ENCODE data around the gene CDH4. TPM values are rescaled to one million over a fixed set of nuclear protein-coding genes. Genes with fewer than 3 reads are reported as not detected.

Gene CDH4
- total RNA-seq, 2 donors from 2014 or later, result not detected

- DNase-seq (ENCODE audit: low spot score) (no peak), ATAC-seq (no peak)
- H3K9me3 Mint-ChIP-seq, result no peaks in the 10 kb centered on the region
- no peaks in the 10 kb centered on the region for H3K36me3 Mint-ChIP-seq
- H3K4me3 Mint-ChIP-seq, result no peak overlapping the region
- H3K4me1 Mint-ChIP-seq (ENCODE audit: low read depth in 2 of 2), result no peaks in the 10 kb centered on the region
- peaks cover 0 to 13% of the 10 kb centered on the region in 2 donors for H3K27me3 Mint-ChIP-seq
- no peak overlapping the region for H3K27ac Mint-ChIP-seq
Measured at GRCh38 chr20:61500791-61501321, 248.8 kb downstream of the CDH4 start.

- Mint-ChIP-seq H3K27ac (no peak overlapping the region), H3K36me3 (no peaks in the 10 kb centered on the region), H3K4me3 (no peak overlapping the region), H3K9me3 (no peaks in the 10 kb centered on the region), H3K4me1 (ENCODE audit: low read depth in 2 of 2) (no peaks in the 10 kb centered on the region), H3K27me3 (peaks cover 2 to 10% of the 10 kb centered on the region in 2 donors)
- ATAC-seq (no peak), DNase-seq (ENCODE audit: low spot score) (no peak)
Measured at GRCh38 chr20:61502433-61502832, 250.4 kb downstream of the CDH4 start.

- no peaks in the 10 kb centered on the region for H3K36me3 Mint-ChIP-seq
- H3K27ac Mint-ChIP-seq, result no peak overlapping the region
- no peaks in the 10 kb centered on the region for H3K4me1 Mint-ChIP-seq (ENCODE audit: low read depth in 2 of 2)
- peaks cover 2 to 9% of the 10 kb centered on the region in 2 donors for H3K27me3 Mint-ChIP-seq
- no peaks in the 10 kb centered on the region for H3K9me3 Mint-ChIP-seq
- H3K4me3 Mint-ChIP-seq, result no peak overlapping the region
- no peak for ATAC-seq
- DNase-seq (ENCODE audit: low spot score), result no peak
Measured at GRCh38 chr20:61503106-61503505, 251.0 kb downstream of the CDH4 start.

- Mint-ChIP-seq H3K27ac (no peak overlapping the region), H3K27me3 (peaks cover 2 to 9% of the 10 kb centered on the region in 2 donors), H3K4me1 (ENCODE audit: low read depth in 2 of 2) (no peaks in the 10 kb centered on the region), H3K9me3 (no peaks in the 10 kb centered on the region), H3K36me3 (no peaks in the 10 kb centered on the region), H3K4me3 (no peak overlapping the region)
- no peak for DNase-seq (ENCODE audit: low spot score)
- no peak for ATAC-seq
Measured at GRCh38 chr20:61505508-61505907, 253.4 kb downstream of the CDH4 start.

GRCh38 chr20:61507778-61508177 lies 255.7 kb downstream of the CDH4 start:
- Mint-ChIP-seq H3K27ac (no peak overlapping the region), H3K4me1 (ENCODE audit: low read depth in 2 of 2) (no peaks in the 10 kb centered on the region), H3K4me3 (no peak overlapping the region), H3K36me3 (no peaks in the 10 kb centered on the region), H3K27me3 (peaks cover 2 to 9% of the 10 kb centered on the region in 2 donors), H3K9me3 (no peaks in the 10 kb centered on the region)
- ATAC-seq (no peak), DNase-seq (ENCODE audit: low spot score) (no peak)

GRCh38 chr20:61508301-61509096 lies 256.4 kb downstream of the CDH4 start:
- no peaks in the 10 kb centered on the region for H3K4me1 Mint-ChIP-seq (ENCODE audit: low read depth in 2 of 2)
- ATAC-seq (no peak), DNase-seq (ENCODE audit: low spot score) (no peak)
- no peaks in the 10 kb centered on the region for H3K9me3 Mint-ChIP-seq
- H3K27me3 Mint-ChIP-seq, result peaks cover 2 to 9% of the 10 kb centered on the region in 2 donors
- H3K27ac Mint-ChIP-seq, result no peak overlapping the region
- H3K4me3 Mint-ChIP-seq, result no peak overlapping the region
- no peaks in the 10 kb centered on the region for H3K36me3 Mint-ChIP-seq

- Mint-ChIP-seq H3K4me3 (no peak overlapping the region), H3K27ac (no peak overlapping the region), H3K36me3 (no peaks in the 10 kb centered on the region), H3K4me1 (ENCODE audit: low read depth in 2 of 2) (no peaks in the 10 kb centered on the region), H3K9me3 (no peaks in the 10 kb centered on the region), H3K27me3 (peaks cover 2 to 11% of the 10 kb centered on the region in 2 donors)
- ATAC-seq (no peak), DNase-seq (ENCODE audit: low spot score) (no peak)
Measured at GRCh38 chr20:61510778-61511330, 258.8 kb downstream of the CDH4 start.

GRCh38 chr20:61512475-61512874 lies 260.4 kb downstream of the CDH4 start:
- Mint-ChIP-seq H3K4me3 (no peak overlapping the region), H3K27me3 (peaks cover 0 to 6% of the 10 kb centered on the region in 2 donors)

GRCh38 chr20:61513124-61514017 lies 261.3 kb downstream of the CDH4 start:
- Mint-ChIP-seq H3K4me3 (no peak overlapping the region), H3K9me3 (peaks cover 2% of the 10 kb centered on the region), H3K27me3 (peaks cover 0 to 8% of the 10 kb centered on the region in 2 donors), H3K36me3 (no peaks in the 10 kb centered on the region), H3K27ac (no peak overlapping the region), H3K4me1 (ENCODE audit: low read depth in 2 of 2) (no peaks in the 10 kb centered on the region)
- no peak for ATAC-seq
- DNase-seq (ENCODE audit: low spot score), result no peak

More at GRCh38 chr20:61512475-61512874, 260.4 kb downstream of the CDH4 start:
- Mint-ChIP-seq H3K4me1 (ENCODE audit: low read depth in 2 of 2) (no peaks in the 10 kb centered on the region), H3K36me3 (no peaks in the 10 kb centered on the region), H3K27ac (no peak overlapping the region), H3K9me3 (no peaks in the 10 kb centered on the region)
- no peak for ATAC-seq
- no peak for DNase-seq (ENCODE audit: low spot score)

- Mint-ChIP-seq H3K27me3 (peaks cover 0 to 14% of the 10 kb centered on the region in 2 donors), H3K4me3 (no peak overlapping the region), H3K27ac (no peak overlapping the region), H3K9me3 (peaks cover 6% of the 10 kb centered on the region), H3K4me1 (ENCODE audit: low read depth in 2 of 2) (no peaks in the 10 kb centered on the region), H3K36me3 (no peaks in the 10 kb centered on the region)
- no peak for DNase-seq (ENCODE audit: low spot score)
- no peak for ATAC-seq
Measured at GRCh38 chr20:61514018-61514365, 261.9 kb downstream of the CDH4 start.

GRCh38 chr20:61514396-61514795 lies 262.3 kb downstream of the CDH4 start:
- no peak overlapping the region for H3K4me3 Mint-ChIP-seq
- no peaks in the 10 kb centered on the region for H3K36me3 Mint-ChIP-seq
- DNase-seq (ENCODE audit: low spot score) (no peak), ATAC-seq (no peak)
- peaks cover 0 to 15% of the 10 kb centered on the region in 2 donors for H3K27me3 Mint-ChIP-seq
- no peaks in the 10 kb centered on the region for H3K4me1 Mint-ChIP-seq (ENCODE audit: low read depth in 2 of 2)
- H3K9me3 Mint-ChIP-seq, result peaks cover 6% of the 10 kb centered on the region
- no peak overlapping the region for H3K27ac Mint-ChIP-seq

- no peak overlapping the region for H3K4me3 Mint-ChIP-seq
- ATAC-seq, result no peak
Measured at GRCh38 chr20:61514805-61515505, 262.9 kb downstream of the CDH4 start.

GRCh38 chr20:61515922-61516321 lies 263.9 kb downstream of the CDH4 start:
- peaks cover 6% of the 10 kb centered on the region for H3K9me3 Mint-ChIP-seq
- no peaks in the 10 kb centered on the region for H3K36me3 Mint-ChIP-seq
- H3K27ac Mint-ChIP-seq, result no peak overlapping the region
- H3K27me3 Mint-ChIP-seq, result peaks cover 0 to 15% of the 10 kb centered on the region in 2 donors
- no peaks in the 10 kb centered on the region for H3K4me1 Mint-ChIP-seq (ENCODE audit: low read depth in 2 of 2)
- ATAC-seq (no peak), DNase-seq (ENCODE audit: low spot score) (no peak)
- no peak overlapping the region for H3K4me3 Mint-ChIP-seq

More at GRCh38 chr20:61514805-61515505, 262.9 kb downstream of the CDH4 start:
- peaks cover 6% of the 10 kb centered on the region for H3K9me3 Mint-ChIP-seq
- H3K27ac Mint-ChIP-seq, result no peak overlapping the region
- H3K27me3 Mint-ChIP-seq, result peaks cover 0 to 15% of the 10 kb centered on the region in 2 donors
- H3K36me3 Mint-ChIP-seq, result no peaks in the 10 kb centered on the region
- H3K4me1 Mint-ChIP-seq (ENCODE audit: low read depth in 2 of 2), result no peaks in the 10 kb centered on the region
- DNase-seq (ENCODE audit: low spot score), result no peak

Data from natural killer cell treated with Interleukin-12 subunit alpha and Interleukin-12 subunit beta and Interleukin-15 and Interleukin-18, amount 100 ng/mL, for 72 hours (primary cell).